CD4-positive, alpha-beta memory T cell (primary cell): Measurements from ENCODE around the gene UHRF1. TPM values are rescaled to one million over a fixed set of nuclear protein-coding genes. Genes with fewer than 3 reads are reported as not detected.
"Not testable (repeated sequence)": the region's sequence is repeated elsewhere in the genome, so short reads cannot be mapped to it uniquely, and the experiment has no call there.

Experiments
- CTCF ChIA-PET: fragments of 350-600 bp; sonication (Branson Sonifier 250); formaldehyde crosslinking; loops from one replicate; lab custom pipeline; 2021; ENCODE audit warnings: inconsistent platforms; ENCODE audit not compliant: partially characterized antibody; lab: Charles Lee
- POLR2A ChIA-PET: fragments of 350-600 bp; sonication (Branson Sonifier 250); formaldehyde crosslinking; loops from one replicate; lab custom pipeline; 2021; ENCODE audit not compliant: partially characterized antibody; lab: Charles Lee
- DNase-seq, 5 donors: peaks; one replicate each; pipeline versions ENCODE4 v3.0.0 to v3.0.0-alpha.2; 2020 to 2022; ENCODE audit warnings: mixed read lengths in 1 of 5
- H3K27ac ChIP-seq: one replicate; pipeline ENCODE4 v1.7.0; 2013; ENCODE audit warnings: low read depth, low read length
- H3K27me3 ChIP-seq: 2 replicates; pipeline ENCODE4 v1.7.0; 2013; ENCODE audit warnings: mild to moderate bottlenecking, low read length, moderate library complexity; ENCODE audit not compliant: insufficient read depth
- H3K36me3 ChIP-seq: 2 replicates; pipeline ENCODE4 v1.7.0; 2013; ENCODE audit warnings: mild to moderate bottlenecking, low read length, moderate library complexity; ENCODE audit not compliant: insufficient read depth
- H3K4me1 ChIP-seq: 2 replicates; pipeline ENCODE4 v1.7.0; 2013; ENCODE audit warnings: mild to moderate bottlenecking, low read length, moderate library complexity; ENCODE audit not compliant: insufficient read depth
- H3K4me3 ChIP-seq, 2 donors: one replicate each; pipeline ENCODE4 v1.7.0; 2013; ENCODE audit warnings: low read length in 2 of 2, mild to moderate bottlenecking in 1 of 2
- H3K9me3 ChIP-seq, 2 donors: one replicate each; pipeline ENCODE4 v1.7.0; 2013; ENCODE audit warnings: low read length in 2 of 2, control low read depth in 1 of 2; ENCODE audit not compliant: control insufficient read depth in 1 of 2
- H3K27ac Mint-ChIP-seq, 7 donors: one replicate each; pipeline ENCODE4 v1.8.0; 2020 to 2021; ENCODE audit warnings: mixed read lengths in 7 of 7, mild to moderate bottlenecking in 6 of 7, inconsistent platforms in 3 of 7, moderate library complexity in 3 of 7
- H3K27me3 Mint-ChIP-seq, 2 donors: one replicate each; pipeline ENCODE4 v1.8.0; 2020 to 2021; ENCODE audit warnings: mixed read lengths in 2 of 2
- H3K36me3 Mint-ChIP-seq, 2 donors: one replicate each; pipeline ENCODE4 v1.8.0; 2020 to 2021; ENCODE audit warnings: mixed read lengths in 2 of 2, inconsistent platforms in 1 of 2, mild to moderate bottlenecking in 1 of 2
- H3K4me1 Mint-ChIP-seq, 4 donors: one replicate each; pipeline ENCODE4 v1.8.0; 2020 to 2021; ENCODE audit warnings: mixed read lengths in 4 of 4, mild to moderate bottlenecking in 1 of 4
- H3K4me3 Mint-ChIP-seq, 8 donors: one replicate each; pipeline ENCODE4 v1.8.0; 2020 to 2021; ENCODE audit warnings: mixed read lengths in 8 of 8, mild to moderate bottlenecking in 7 of 8, moderate library complexity in 6 of 8, inconsistent platforms in 3 of 8
- H3K9me3 Mint-ChIP-seq, 8 donors: one replicate each; pipeline ENCODE4 v1.8.0; 2020 to 2021; ENCODE audit warnings: mixed read lengths in 8 of 8, mild to moderate bottlenecking in 5 of 8, inconsistent platforms in 3 of 8, moderate library complexity in 1 of 8
- intact Hi-C: fragments of 100-400 bp; cut with micrococcal nuclease; formaldehyde crosslinking; loops from one replicate; pipeline ENCODE4 v1.15.1; 2023
- polyA plus RNA-seq, 2 donors: library from polyadenylated mRNA; unstranded; fragments of 300-500 nt; fragmentation: Illumina TruSeq; gene quantifications; one replicate each; pipeline ENCODE4 v1.2.3, GENCODE V29; 2021
- total RNA-seq, 2 experiments: library from RNA; stranded (reverse); gene quantifications; one replicate each; pipeline ENCODE4 v1.2.3, GENCODE V29; 2021

UHRF1 gene
- total and polyA plus RNA-seq, 4 experiments from 2014 or later: 0.11 to 0.22 (median 0.15) TPM; not detected in 1

DNA sequence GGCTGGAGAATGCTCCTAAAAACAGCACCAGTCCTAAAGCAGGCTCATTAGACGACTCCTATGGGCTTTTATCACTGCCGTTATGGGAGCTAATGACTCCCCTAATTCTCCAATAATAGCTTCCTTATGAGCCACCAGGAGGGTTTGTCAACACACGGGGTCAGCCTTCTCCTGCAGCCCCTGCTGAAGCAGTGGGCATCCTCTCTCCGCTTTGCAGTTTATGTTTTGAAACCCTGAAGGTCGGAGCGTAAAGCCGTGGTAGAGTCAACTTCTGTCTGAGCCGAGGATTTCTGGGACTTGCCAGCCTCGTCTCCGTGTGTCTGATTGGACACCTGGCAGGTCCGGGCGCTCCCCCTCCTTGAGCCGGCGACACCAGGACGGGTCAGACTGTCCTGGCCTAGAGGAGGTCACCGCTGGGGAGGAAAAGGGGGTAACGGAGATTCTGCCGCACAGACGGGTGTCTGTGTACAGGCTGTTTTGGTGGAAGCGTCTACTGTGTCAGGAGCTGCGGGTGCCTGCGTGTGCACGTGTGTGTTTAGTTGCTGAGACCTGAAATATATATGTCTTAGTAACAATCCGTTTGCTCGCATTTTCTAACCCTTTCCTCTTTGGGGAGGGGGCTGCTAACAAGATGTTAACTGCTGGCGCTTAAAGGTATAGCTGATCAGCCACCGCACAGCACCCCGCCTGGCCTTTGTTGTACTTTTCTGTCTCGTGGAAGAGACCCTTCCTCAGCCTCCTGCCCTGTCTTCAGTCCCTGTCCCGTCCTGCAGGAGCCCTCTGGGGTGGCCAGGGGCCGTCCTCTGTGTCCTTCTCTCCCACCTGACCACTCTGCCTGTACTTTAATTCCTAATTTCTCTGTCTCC lies 61.5 kb downstream of the UHRF1 start:
- Mint-ChIP-seq H3K36me3 (peaks cover 0 to 11% of the 10 kb centered on the region in 2 donors), H3K9me3 (no peaks in the 10 kb centered on the region), H3K27ac (peak overlapping the region; percentile 83 to 97 (median 93)), H3K4me3 (peak overlapping the region; percentile 81 to 97 (median 92)), H3K27me3 (no peaks in the 10 kb centered on the region), H3K4me1 (peaks cover 29 to 48% (median 38%) of the 10 kb centered on the region in 4 donors)
- H3K36me3 ChIP-seq: no peaks in the 10 kb centered on the region
- peak in 3 of 5 donors; percentile 6 to 19 (median 9) for DNase-seq
- peaks cover 37% of the 10 kb centered on the region for H3K4me1 ChIP-seq
- no peaks in the 10 kb centered on the region for H3K27me3 ChIP-seq
- ChIA-PET POLR2A (interaction anchor here (0.5 to 5.1 kb wide), 2 partner anchors 32 to 57 kb away, joined by 3 to 113 read pairs; no protein-coding TSS in a partner anchor), CTCF (interaction anchor here (0.8 to 1.8 kb wide), 5 partner anchors 12 to 100 kb away, joined by 3 to 7 read pairs (median 3); no protein-coding TSS in a partner anchor)
- intact Hi-C loops: no loop called here
- peak overlapping the region; percentile 42 for H3K27ac ChIP-seq
- H3K9me3 ChIP-seq: no peaks in the 10 kb centered on the region
- peak overlapping the region; percentile 33 to 66 for H3K4me3 ChIP-seq

DNA sequence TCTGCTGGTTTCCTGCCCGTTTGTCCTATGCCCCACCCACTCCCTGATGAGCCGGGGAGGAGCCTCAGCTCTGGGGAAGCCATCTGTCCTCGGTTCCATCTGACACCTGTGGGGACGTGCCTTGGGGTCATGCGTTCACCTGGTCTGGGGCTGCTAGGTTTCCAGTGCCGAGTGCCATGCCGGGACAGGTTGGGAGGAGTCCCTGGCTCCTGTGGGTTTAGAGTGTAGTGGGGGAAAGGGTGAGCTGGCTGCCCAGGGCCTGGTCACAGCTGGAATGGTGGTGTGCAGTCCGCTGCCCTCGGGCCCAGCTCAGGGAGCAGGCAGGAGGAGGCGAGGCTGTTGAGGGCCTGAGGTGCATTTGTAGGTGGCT lies 62.1 kb downstream of the UHRF1 start:
- intact Hi-C loops: no loop called here
- Mint-ChIP-seq H3K4me1 (peaks cover 31 to 48% (median 39%) of the 10 kb centered on the region in 4 donors), H3K4me3 (peak overlapping the region; percentile 81 to 97 (median 92)), H3K9me3 (no peaks in the 10 kb centered on the region), H3K27ac (peak overlapping the region in 6 of 7 donors; percentile 77 to 97 (median 88)), H3K36me3 (peaks cover 0 to 11% of the 10 kb centered on the region in 2 donors), H3K27me3 (no peaks in the 10 kb centered on the region)
- no peaks in the 10 kb centered on the region for H3K9me3 ChIP-seq
- H3K27ac ChIP-seq: peak overlapping the region; percentile 42
- ChIA-PET CTCF (interaction anchor here (0.8 to 1.8 kb wide), 2 partner anchors 13 to 60 kb away, joined by 4 to 7 read pairs; no protein-coding TSS in a partner anchor), POLR2A (interaction anchor here (0.7 to 5.1 kb wide), 2 partner anchors 30 to 57 kb away, joined by 3 to 113 read pairs; no protein-coding TSS in a partner anchor)
- peak overlapping the region in 1 of 2 donors; percentile 66 for H3K4me3 ChIP-seq
- no peaks in the 10 kb centered on the region for H3K36me3 ChIP-seq
- no peaks in the 10 kb centered on the region for H3K27me3 ChIP-seq
- peak; percentile 5 to 53 (median 17) for DNase-seq
- H3K4me1 ChIP-seq: peaks cover 37% of the 10 kb centered on the region

DNA sequence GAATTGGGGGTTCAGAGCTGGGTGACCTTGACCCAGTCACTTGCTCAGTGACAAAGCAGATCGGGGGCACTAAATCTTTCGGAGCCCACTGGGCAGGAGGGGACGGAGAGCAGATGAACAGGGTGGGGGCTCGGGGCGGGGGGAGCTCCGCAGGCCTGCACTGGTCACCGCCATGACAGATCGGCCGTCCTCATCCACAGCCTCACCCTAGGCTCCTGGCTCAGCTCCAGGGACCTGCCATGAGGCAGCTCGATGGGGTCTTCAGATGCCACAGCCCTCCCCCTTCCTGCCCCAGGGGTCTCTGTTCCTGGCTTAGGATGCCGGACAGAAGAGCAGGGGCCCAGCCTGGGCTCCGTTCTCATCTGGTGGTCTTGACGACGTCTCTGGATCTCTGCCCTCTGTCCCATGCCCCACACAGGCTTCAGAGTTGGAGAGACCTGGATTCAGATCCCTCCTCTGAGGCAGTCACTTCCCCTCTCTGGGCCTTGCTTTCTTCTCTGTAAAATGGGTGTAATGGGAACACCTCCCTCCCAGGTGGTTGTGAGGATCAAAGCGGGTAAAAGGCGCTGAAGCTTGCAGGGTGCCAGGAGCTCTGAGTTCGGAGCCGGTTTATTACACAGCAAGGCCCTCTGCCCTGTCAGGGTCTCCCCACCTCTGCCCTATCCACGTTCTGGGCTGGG lies 62.7 kb downstream of the UHRF1 start:
- Histone ChIP-seq H3K27ac (no peak overlapping the region), H3K27me3 (no peaks in the 10 kb centered on the region), H3K36me3 (no peaks in the 10 kb centered on the region), H3K4me3 (no peak overlapping the region), H3K9me3 (no peaks in the 10 kb centered on the region), H3K4me1 (peaks cover 37% of the 10 kb centered on the region)
- Mint-ChIP-seq H3K27ac (peak overlapping the region in 2 of 7 donors; percentile 94 to 97), H3K27me3 (no peaks in the 10 kb centered on the region), H3K4me3 (peak overlapping the region in 6 of 8 donors; percentile 31 to 96 (median 70)), H3K4me1 (peaks cover 32 to 49% (median 39%) of the 10 kb centered on the region in 4 donors), H3K9me3 (no peaks in the 10 kb centered on the region), H3K36me3 (peaks cover 1 to 12% of the 10 kb centered on the region in 2 donors)
- DNase-seq: no peak
- ChIA-PET POLR2A (interaction anchor here (0.6 to 5.1 kb wide), 3 partner anchors 29 to 80 kb away, joined by 3 to 113 read pairs (median 4); no protein-coding TSS in a partner anchor), CTCF (interaction anchor here (0.8 kb wide), 1 partner anchor 13 kb away, joined by 4 read pairs; no protein-coding TSS in a partner anchor)
- intact Hi-C loops: no loop called here

DNA sequence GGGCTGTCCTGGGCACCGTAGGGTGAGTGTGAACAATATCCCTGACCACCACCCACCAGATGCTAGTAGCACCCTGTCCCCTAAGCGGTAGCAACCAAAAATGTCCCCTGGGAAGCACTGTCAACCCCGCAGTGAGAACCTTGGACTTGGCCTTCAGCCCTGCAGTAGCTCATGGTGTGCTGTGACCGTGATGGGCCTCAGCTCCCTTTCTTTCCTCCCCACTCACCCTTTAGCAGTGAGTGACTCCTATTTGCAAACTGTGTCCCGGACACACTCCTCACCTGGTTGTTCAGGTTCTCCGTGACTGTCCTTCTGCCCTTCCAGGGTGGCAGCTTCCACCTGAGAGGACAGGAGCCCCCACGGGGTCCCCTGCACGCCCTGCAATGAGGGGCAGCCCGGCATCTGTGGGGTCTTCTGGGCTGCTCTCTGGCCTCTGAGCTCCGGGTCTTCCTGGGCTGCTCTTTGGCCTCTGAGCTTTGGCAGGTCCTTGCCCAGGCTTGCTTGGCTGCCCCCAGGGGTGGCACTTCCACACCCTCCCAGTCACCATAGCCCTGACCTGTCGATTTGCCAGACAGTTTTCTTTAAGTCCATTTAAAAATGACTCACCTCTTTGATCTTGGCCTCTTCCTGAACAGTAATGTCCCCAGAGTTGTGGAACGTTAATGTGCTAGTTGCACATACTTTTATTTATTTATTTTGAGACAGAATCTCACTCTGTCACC lies 63.4 kb downstream of the UHRF1 start:
- H3K4me3 Mint-ChIP-seq: peak overlapping the region in 2 of 8 donors; percentile 13 to 43
- H3K27me3 ChIP-seq: no peaks in the 10 kb centered on the region
- H3K4me3 ChIP-seq: no peak overlapping the region
- H3K27me3 Mint-ChIP-seq: no peaks in the 10 kb centered on the region
- no peak for DNase-seq
- peak overlapping the region in 2 of 7 donors; percentile 41 to 50 for H3K27ac Mint-ChIP-seq
- peaks cover 33 to 54% (median 39%) of the 10 kb centered on the region in 4 donors for H3K4me1 Mint-ChIP-seq
- CTCF ChIA-PET: interaction anchor here (1.1 kb wide), 1 partner anchor 100 kb away, joined by 3 read pairs; no protein-coding TSS in a partner anchor
- H3K27ac ChIP-seq: no peak overlapping the region
- POLR2A ChIA-PET: interaction anchor here (0.6 to 5.1 kb wide), 2 partner anchors 58 to 81 kb away, joined by 4 to 113 read pairs; no protein-coding TSS in a partner anchor
- H3K9me3 ChIP-seq: no peaks in the 10 kb centered on the region
- intact Hi-C loops: no loop called here
- H3K36me3 ChIP-seq: no peaks in the 10 kb centered on the region
- H3K4me1 ChIP-seq: peaks cover 37% of the 10 kb centered on the region
- no peaks in the 10 kb centered on the region for H3K9me3 Mint-ChIP-seq
- H3K36me3 Mint-ChIP-seq: peaks cover 7 to 17% of the 10 kb centered on the region in 2 donors

DNA sequence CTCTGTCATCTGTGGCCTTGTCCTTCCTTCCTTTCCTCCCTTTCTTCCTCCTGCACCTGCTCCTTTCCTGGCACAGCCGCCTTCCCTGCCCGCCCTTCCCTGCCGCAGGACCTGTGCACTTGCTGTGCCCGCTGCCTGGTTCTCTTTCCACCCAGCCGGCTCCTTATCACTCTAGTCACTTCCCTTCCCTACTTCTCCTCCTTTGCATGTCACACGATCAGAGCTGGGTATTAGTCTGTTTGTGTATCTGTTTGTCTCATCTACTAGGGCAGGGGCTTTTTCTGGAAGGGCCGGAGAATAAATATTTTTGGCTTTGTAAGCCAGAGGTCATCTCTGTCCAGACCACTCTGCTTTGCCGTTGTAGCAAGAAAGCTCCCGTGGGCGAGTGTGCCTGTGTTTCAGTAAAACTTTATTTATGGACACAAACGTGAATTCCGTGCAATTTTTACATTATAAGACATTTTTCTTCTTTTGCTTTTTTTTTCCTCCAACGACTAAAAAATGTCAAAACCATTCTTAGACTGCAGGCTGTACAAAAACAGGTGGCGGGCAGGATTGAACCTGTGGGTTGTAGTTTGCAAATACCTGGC lies 65.7 kb downstream of the UHRF1 start:
- Mint-ChIP-seq H3K4me3 (no peak overlapping the region), H3K27ac (peak overlapping the region in 2 of 7 donors; percentile 8 to 48), H3K4me1 (peaks cover 30 to 48% (median 36%) of the 10 kb centered on the region in 4 donors), H3K27me3 (no peaks in the 10 kb centered on the region), H3K36me3 (peaks cover 7 to 13% of the 10 kb centered on the region in 2 donors), H3K9me3 (no peaks in the 10 kb centered on the region)
- CTCF ChIA-PET: interaction anchor here (0.7 kb wide), 1 partner anchor 165 kb away, joined by 3 read pairs; no protein-coding TSS in a partner anchor
- H3K27ac ChIP-seq: no peak overlapping the region
- H3K36me3 ChIP-seq: no peaks in the 10 kb centered on the region
- no peaks in the 10 kb centered on the region for H3K9me3 ChIP-seq
- no peak for DNase-seq
- peaks cover 24% of the 10 kb centered on the region for H3K4me1 ChIP-seq
- H3K27me3 ChIP-seq: no peaks in the 10 kb centered on the region
- no peak overlapping the region for H3K4me3 ChIP-seq
- POLR2A ChIA-PET: no interaction called here
- intact Hi-C loops: no loop called here

DNA sequence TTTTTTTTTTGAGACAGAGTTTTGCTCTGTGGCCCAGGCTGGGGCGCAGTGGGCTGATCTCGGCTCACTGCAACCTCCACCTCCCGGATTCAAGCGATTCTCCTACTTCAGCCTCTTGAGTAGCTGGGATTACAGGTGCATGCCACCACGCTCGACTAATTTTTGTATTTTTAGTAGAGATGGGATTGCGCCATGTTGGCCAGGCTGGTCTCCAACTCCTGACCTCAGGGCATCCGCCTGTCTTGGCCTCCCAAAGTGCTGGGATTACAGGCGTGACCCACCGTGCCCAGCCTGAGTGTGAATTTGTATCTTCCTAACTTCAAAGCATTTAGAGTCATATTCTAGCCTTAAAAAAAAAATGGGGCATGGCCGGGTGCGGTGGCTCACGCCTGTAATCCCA lies 66.3 kb downstream of the UHRF1 start:
- CTCF ChIA-PET: interaction anchor here (0.7 kb wide), 2 partner anchors 166 to 306 kb away, joined by 3 read pairs; partner anchors contain the start of gene MYDGF
- DNase-seq, intact Hi-C loops, H3K27me3 Mint-ChIP-seq, H3K27ac ChIP-seq, H3K36me3 Mint-ChIP-seq, H3K4me3 Mint-ChIP-seq, H3K4me3 ChIP-seq, H3K27ac Mint-ChIP-seq, H3K9me3 Mint-ChIP-seq, H3K27me3 ChIP-seq, H3K36me3 ChIP-seq, POLR2A ChIA-PET, H3K9me3 ChIP-seq: not testable (repeated sequence)
- H3K4me1 Mint-ChIP-seq: peaks cover 26 to 43% (median 30%) of the 10 kb centered on the region in 4 donors
- H3K4me1 ChIP-seq: peaks cover 18% of the 10 kb centered on the region
